IPS-18a (cell line): ENCODE measurements around the gene CRAT.

Experiments used
- H3K27ac ChIP-seq: one replicate; pipeline ENCODE4 v1.5.1; 2013; ENCODE audit warnings: low read length
- H3K27me3 ChIP-seq: one replicate; pipeline ENCODE4 v1.6.1; 2013; ENCODE audit warnings: mild to moderate bottlenecking, low read length; ENCODE audit not compliant: control insufficient read depth, insufficient read depth
- H3K36me3 ChIP-seq: one replicate; pipeline ENCODE4 v1.6.1; 2013; ENCODE audit warnings: low read depth, low read length; ENCODE audit not compliant: control insufficient read depth
- H3K4me1 ChIP-seq: one replicate; pipeline ENCODE4 v1.6.1; 2013; ENCODE audit warnings: low read depth, low read length; ENCODE audit not compliant: control insufficient read depth
- H3K4me3 ChIP-seq: one replicate; pipeline ENCODE4 v1.5.1; 2013; ENCODE audit warnings: low read length
- H3K9ac ChIP-seq: one replicate; pipeline ENCODE4 v1.6.1; 2013; ENCODE audit warnings: mild to moderate bottlenecking, low read length, moderate library complexity
- H3K9me3 ChIP-seq: one replicate; pipeline ENCODE4 v1.6.1; 2013; ENCODE audit warnings: low read depth, low read length; ENCODE audit not compliant: control insufficient read depth

The CRAT gene

DNA sequence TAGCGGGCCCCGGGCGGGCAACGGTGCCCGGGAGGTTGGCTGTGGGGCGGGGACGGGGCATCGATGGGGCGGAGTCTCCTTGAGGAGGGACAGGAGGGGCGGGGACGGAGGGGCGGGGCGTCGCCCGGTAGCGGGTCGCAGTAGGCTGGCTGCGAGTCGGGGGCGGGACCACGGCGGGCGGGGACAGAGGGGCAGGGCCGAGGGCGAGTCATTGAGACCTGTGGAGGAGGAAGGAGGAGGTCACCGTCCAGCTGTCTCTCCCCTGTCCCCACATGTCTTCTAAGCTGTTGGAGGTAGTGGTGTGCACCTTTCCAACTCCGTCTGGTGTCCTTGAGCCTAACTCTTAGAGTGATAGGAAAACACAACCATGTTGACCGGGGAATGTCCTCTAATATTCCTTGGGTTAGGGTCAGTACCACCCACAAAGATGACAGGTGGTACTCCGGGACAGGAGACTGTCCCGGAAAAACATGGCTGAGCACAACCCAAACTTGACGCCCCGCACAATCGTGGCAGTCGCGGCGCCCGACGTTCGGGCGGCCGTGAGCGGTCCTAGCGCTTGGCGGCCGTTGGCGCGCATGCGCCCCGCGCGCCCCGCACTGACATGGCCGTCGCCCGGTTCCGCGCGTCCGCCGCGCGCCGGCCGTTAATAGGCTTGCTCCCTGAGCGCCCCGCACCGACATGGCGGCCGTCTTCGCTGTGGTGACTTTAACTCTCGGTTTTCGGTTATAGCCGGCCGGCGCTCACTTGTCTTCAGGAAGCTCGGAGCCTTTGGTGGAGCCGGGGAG lies at the start of gene CRAT, which contains the start of gene PTPA:
Gene CRAT (minus strand): TSS at position 54 of the 788 bp plus-strand sequence. CDS start 284 bp downstream, outside the sequence.
Gene PTPA (plus strand): TSS at position 676 of the 788 bp plus-strand sequence. CDS start 186 bp downstream, outside the sequence.
- H3K4me1 ChIP-seq = no peaks in the 10 kb centered on the region
- no peaks in the 10 kb centered on the region for H3K9me3 ChIP-seq
- peak within 1 kb of the TSS; percentile 86 for H3K4me3 ChIP-seq
- H3K27ac ChIP-seq = peak within 1 kb of the TSS; percentile 83
- H3K27me3 ChIP-seq = peaks cover 15% of the 10 kb centered on the region
- no peaks in the 10 kb centered on the region for H3K36me3 ChIP-seq
- peak within 1 kb of the TSS; percentile 91 for H3K9ac ChIP-seq

DNA sequence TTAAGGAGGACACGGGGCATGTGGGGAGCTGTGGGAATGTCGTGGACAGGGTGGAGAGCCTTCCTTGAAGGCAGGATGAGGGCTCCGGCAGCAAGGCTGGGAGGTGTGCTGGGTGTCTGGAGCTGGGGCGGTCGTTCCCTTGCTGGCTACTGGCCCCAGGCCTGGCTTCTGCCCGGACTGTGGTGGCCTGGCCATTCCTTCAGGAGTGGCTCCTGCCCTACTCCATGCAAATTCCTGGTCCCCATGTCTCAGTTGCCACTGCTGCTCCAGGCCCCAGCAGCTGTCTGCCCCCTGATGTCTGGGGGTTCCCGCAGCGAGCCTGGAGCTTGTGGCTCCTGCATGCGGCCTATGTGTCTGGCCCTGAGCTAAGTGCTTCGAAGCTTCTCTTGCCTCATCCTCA lies 45.6 kb upstream of the CRAT start:
- H3K9me3 ChIP-seq = no peaks in the 10 kb centered on the region
- H3K9ac ChIP-seq = no peak overlapping the region
- H3K4me1 ChIP-seq = no peaks in the 10 kb centered on the region
- H3K36me3 ChIP-seq = peaks cover 4% of the 10 kb centered on the region
- no peak overlapping the region for H3K4me3 ChIP-seq
- no peaks in the 10 kb centered on the region for H3K27me3 ChIP-seq
- H3K27ac ChIP-seq = no peak overlapping the region

DNA sequence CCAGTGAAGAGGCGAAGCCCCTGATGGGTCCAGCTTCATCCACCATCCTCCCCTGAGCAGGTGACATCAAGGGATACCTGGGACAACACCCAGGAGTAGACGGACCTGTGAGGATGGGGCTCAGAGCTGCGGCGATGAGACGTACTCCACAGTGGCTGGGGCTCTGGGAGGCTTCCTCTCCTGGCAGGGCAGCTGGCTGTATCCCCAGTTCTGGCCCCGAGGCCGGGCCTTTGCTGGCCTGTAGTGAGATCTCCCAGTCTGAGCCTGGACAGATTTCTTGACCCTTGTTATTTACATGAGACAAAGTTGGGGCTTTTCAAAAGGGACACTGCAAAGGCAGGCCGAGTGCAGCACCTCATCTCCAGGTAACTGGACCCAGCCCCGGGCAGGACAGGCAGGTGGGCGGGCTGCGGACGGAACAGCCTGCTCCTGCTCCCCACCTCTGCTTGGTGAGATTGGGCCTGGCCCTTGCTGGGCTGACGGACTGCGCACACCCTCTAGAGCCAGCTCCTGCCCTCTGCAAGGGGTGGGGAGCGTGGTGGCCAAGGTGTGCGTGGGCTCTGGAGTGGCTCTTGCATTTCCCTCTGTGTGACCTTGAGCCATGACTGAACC lies 44.4 kb upstream of the CRAT start:
- Histone ChIP-seq H3K9ac (no peak overlapping the region), H3K9me3 (no peaks in the 10 kb centered on the region), H3K27me3 (no peaks in the 10 kb centered on the region), H3K4me3 (no peak overlapping the region), H3K36me3 (peaks cover 4% of the 10 kb centered on the region), H3K4me1 (no peaks in the 10 kb centered on the region), H3K27ac (no peak overlapping the region)

DNA sequence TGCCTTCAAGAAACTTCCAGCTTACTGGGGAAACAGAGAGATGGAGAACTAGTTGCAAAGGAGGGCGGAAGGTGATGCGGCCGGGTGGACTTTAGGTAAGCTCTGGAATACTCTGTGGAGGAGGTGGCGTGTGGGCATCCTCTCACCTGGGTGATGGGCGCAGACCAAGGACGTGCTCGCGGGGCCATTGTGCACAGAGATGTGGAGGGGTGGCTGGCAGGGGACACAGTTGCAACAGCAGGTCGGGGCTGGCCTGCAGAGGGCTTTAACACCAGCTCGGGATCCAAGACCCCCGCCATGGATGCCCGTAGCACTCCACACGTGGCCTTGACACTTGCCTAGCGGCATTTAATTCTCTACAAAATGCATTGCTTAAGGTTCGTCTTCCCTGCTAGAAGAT lies 40.9 kb upstream of the CRAT start:
- no peak overlapping the region for H3K27ac ChIP-seq
- H3K36me3 ChIP-seq = peaks cover 18% of the 10 kb centered on the region
- no peak overlapping the region for H3K9ac ChIP-seq
- H3K27me3 ChIP-seq = no peaks in the 10 kb centered on the region
- H3K4me3 ChIP-seq = no peak overlapping the region
- no peaks in the 10 kb centered on the region for H3K9me3 ChIP-seq
- H3K4me1 ChIP-seq = peaks cover under 1% of the 10 kb centered on the region

DNA sequence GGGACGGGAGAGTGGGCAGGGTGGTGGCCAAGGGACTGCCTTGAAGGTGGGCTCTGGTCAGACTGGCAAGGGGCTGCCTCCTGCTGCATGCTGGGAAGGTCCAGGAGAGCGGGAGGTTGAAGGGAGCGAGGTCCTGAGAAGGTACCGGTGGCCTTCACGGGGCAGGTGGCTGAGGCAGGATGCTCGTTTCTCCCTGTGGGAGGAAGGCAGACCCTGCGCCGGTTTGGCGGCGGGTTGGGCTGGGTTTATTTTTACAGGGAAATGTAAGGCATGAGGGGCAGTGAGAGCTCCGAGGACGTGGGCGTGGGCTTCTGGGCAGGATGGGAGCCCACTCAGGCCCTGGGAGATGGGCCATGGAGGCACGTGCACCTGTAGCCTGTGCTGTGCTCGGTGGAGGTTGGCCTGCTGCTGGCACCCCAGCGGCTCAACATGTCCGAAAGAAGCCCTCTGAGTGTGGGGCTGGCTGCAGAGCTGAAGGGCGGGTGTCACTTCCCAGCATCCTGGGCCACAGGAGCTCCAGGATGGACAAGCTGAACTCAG lies 40.1 kb upstream of the CRAT start:
- Histone ChIP-seq H3K27me3 (no peaks in the 10 kb centered on the region), H3K9me3 (no peaks in the 10 kb centered on the region), H3K4me1 (peaks cover 6% of the 10 kb centered on the region), H3K4me3 (no peak overlapping the region), H3K9ac (no peak overlapping the region), H3K36me3 (peaks cover 18% of the 10 kb centered on the region), H3K27ac (no peak overlapping the region)

DNA sequence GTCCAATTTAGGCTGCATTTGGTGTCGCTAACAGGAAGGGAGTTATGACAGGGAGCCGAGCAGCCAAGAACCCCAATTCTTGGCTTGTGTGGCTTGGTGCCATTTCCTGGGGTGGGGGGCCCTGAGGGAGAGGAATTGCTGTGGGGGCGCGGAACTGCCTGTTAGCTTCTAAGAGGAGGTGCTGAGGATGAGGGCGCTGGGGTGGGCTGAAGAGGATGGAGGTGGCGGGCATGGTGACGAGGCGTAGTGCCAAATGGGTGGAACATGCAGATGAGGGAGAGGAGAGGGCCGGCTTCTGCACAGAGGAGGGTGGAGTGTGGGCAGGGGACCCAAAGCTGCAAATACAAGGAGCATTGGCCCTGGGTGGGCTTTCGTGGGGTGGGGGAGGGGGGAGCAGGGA lies 39.5 kb upstream of the CRAT start:
- H3K27ac ChIP-seq = no peak overlapping the region
- no peak overlapping the region for H3K4me3 ChIP-seq
- peaks cover 12% of the 10 kb centered on the region for H3K4me1 ChIP-seq
- no peak overlapping the region for H3K9ac ChIP-seq
- H3K36me3 ChIP-seq = peaks cover 13% of the 10 kb centered on the region
- H3K27me3 ChIP-seq = no peaks in the 10 kb centered on the region
- no peaks in the 10 kb centered on the region for H3K9me3 ChIP-seq

DNA sequence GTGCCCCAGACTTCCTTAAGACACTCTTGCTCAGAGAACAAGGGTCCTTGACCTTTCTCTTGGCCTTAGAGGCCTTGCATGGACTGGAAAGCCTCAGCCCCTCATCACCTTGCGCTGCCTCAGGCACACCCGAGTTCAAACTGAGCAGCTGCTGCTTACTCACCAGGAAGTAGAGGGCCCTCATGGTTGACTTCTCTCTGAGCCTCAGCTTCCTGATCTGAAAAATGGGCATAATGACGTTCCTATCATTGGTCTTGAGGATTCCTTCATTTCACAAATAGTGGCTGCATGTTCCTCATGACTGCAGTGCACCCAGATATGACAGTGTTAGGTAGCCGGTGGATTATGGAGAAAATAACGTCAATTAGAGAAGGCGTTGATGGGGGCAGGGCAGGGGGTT lies 38.8 kb upstream of the CRAT start:
- no peak overlapping the region for H3K4me3 ChIP-seq
- no peak overlapping the region for H3K27ac ChIP-seq
- H3K9me3 ChIP-seq = no peaks in the 10 kb centered on the region
- H3K27me3 ChIP-seq = no peaks in the 10 kb centered on the region
- H3K4me1 ChIP-seq = peaks cover 14% of the 10 kb centered on the region
- H3K36me3 ChIP-seq = peaks cover 13% of the 10 kb centered on the region
- H3K9ac ChIP-seq = no peak overlapping the region

DNA sequence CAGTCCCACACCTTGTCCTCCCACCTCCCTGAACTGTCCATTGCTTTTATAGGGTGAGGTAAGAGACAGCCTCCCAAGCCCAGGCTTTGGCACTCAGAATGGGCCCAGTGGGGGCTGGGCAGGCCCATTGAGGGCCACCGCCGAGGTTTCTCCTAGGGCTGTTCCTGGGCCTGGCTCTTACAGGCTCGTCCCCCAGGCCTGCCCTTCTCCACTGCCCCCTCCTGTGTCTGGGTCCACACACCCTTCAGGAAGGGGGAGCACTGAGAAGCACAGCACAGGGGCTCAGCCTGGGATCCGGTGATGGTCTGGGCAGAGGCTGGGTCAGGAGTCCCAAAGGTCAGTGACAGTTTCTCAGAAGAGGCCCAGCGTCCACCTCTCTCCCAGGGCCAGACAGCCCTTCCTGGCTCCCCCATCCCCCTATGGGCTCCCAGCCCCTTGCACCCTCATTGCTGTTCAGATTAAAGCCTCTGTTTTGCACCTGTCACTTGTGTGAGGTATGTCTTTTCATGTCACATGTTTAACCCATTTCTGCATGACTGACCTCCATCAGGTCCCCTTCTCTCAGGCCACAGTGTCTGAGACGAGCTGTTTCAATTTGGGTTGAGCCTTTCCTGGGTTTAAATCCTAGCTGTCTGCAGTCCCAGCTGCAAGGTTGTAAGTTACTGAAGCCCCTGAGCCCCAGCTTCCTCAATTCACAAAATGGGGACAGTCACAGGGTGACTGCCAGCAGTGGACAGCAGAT lies 38.0 kb upstream of the CRAT start:
- Histone ChIP-seq H3K27me3 (no peaks in the 10 kb centered on the region), H3K4me3 (no peak overlapping the region), H3K36me3 (peaks cover 17% of the 10 kb centered on the region), H3K4me1 (peaks cover 19% of the 10 kb centered on the region), H3K27ac (no peak overlapping the region), H3K9me3 (no peaks in the 10 kb centered on the region), H3K9ac (no peak overlapping the region)

DNA sequence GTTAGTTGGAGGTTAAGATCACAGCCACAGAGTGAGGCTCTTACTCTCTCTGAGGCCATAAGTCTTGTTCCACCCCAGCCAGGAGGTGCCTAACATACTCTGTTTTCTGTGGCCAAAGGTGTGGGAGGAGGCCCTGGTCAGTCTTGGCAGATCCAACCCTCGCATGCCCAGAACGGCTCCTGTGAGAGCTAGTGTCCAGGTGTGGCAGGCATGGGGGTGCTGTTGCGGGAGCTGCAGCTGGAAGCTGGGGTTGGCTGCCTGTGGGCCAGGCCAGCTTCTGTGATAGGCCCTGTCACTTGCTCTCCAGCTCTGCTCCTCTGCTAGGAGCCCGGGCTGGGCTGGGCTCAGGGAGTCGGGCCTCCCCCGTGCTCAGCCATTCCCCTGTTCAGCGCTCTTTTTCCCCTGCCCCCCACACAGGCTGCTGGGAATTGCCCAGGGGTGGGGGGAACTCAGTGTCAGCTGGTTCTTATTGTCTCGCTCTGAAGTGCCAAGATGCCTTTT lies 35.9 kb upstream of the CRAT start:
- Histone ChIP-seq H3K4me1 (peaks cover 38% of the 10 kb centered on the region), H3K27ac (peak overlapping the region; percentile 6), H3K27me3 (no peaks in the 10 kb centered on the region), H3K4me3 (no peak overlapping the region), H3K9ac (no peak overlapping the region), H3K36me3 (peaks cover 17% of the 10 kb centered on the region), H3K9me3 (no peaks in the 10 kb centered on the region)

DNA sequence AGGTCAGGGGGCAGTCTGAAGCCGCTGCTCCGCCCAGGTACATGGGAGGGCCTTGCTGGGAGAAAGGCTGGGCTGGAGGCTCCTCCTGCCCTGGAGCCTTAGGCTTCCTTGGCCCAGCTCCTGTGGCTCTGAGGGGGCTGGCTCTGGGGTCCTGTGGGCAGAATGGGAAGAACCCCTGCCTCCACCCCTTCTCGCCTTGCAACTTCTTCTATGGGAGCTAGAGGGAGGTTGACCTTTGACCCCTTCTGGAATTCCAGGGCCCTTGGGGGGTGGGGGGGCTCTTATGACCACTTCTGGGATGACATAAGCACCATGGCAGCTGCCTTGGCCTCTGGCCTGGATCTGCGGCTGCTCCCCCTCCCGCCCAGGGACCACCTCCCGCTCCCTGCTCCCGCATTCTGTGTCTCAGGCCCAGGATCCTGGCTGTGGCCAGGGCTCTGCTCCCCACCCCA lies 35.3 kb upstream of the CRAT start:
- no peak overlapping the region for H3K4me3 ChIP-seq
- H3K4me1 ChIP-seq = peaks cover 44% of the 10 kb centered on the region
- peak overlapping the region; percentile 34 for H3K9ac ChIP-seq
- no peaks in the 10 kb centered on the region for H3K27me3 ChIP-seq
- H3K36me3 ChIP-seq = peaks cover 17% of the 10 kb centered on the region
- H3K27ac ChIP-seq = no peak overlapping the region
- no peaks in the 10 kb centered on the region for H3K9me3 ChIP-seq

DNA sequence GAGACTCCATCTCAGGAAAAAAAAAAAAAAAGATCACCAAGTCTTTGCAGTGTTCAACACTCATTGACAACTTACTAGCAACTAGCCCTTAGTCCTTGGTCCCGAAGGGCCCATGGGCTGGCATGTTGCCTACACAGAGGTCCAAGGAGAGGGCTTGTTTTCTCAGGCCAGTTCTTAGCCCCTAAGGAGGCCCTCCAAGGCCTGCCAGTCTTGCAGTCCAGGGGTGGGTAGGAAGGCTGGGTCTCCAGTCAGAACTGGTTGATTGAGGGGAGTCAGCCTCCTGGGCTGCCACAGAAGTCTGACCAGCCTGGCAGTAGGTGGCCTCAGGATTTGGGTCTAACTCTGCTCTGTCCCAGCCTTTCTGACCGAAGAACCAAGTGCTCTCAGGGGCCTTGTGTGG lies 34.7 kb upstream of the CRAT start:
- H3K27ac ChIP-seq = no peak overlapping the region
- no peaks in the 10 kb centered on the region for H3K9me3 ChIP-seq
- no peaks in the 10 kb centered on the region for H3K27me3 ChIP-seq
- no peak overlapping the region for H3K4me3 ChIP-seq
- peaks cover 17% of the 10 kb centered on the region for H3K36me3 ChIP-seq
- H3K4me1 ChIP-seq = peaks cover 47% of the 10 kb centered on the region
- peak overlapping the region; percentile 34 for H3K9ac ChIP-seq
